ENCODE measurements around the gene RGL4.

- TF ChIP-seq CTCF (IDR thresholded peaks at IDR 0.05), result no peak
- TF ChIP-seq POLR2A (IDR thresholded peaks at IDR 0.05), result no peak
These were observed 7.3 kb downstream of the RGL4 start for GRCh38 chr22:23698094-23698493.
